Neutrophil (primary cell): Measurements from ENCODE around the gene NUP58.
"Not testable (repeated sequence)": the region's sequence is repeated elsewhere in the genome, so short reads cannot be mapped to it uniquely, and the experiment has no call there.

Experiments used
- H3K27ac ChIP-seq: fragments of 200-600 bp; sonication (generic); 2 replicates; pipeline ENCODE4 v1.5.1; 2016; ENCODE audit warnings: mild to moderate bottlenecking, moderate library complexity
- H3K27me3 ChIP-seq: fragments of 200-600 bp; sonication (generic); 2 replicates; pipeline ENCODE4 v1.6.0; 2016; ENCODE audit warnings: mild to moderate bottlenecking
- H3K36me3 ChIP-seq: fragments of 200-600 bp; sonication (generic); 2 replicates; pipeline ENCODE4 v1.5.1; 2017
- H3K4me1 ChIP-seq, 2 experiments: fragments of 200-600 bp in 1 of 2; sonication (generic) in 1 of 2; 1 replicate in 1 of 2; 2 replicates in 1 of 2; pipeline versions ENCODE4 v1.5.1 to v1.6.1; 2013 to 2016; ENCODE audit warnings: low read depth in 1 of 2, low read length in 1 of 2, mild to moderate bottlenecking in 1 of 2, moderate library complexity in 1 of 2; ENCODE audit not compliant: control insufficient read depth in 1 of 2, insufficient read depth in 1 of 2
- H3K4me3 ChIP-seq, 2 experiments: fragments of 200-600 bp in 1 of 2; sonication (generic) in 1 of 2; 1 replicate in 1 of 2; 2 replicates in 1 of 2; pipeline ENCODE4 v1.5.1; 2013 to 2016; ENCODE audit warnings: low read depth in 1 of 2, low read length in 1 of 2, mild to moderate bottlenecking in 1 of 2, moderate library complexity in 1 of 2
- H3K9me3 ChIP-seq: fragments of 200-600 bp; sonication (generic); 2 replicates; pipeline ENCODE4 v1.5.1; 2016
- TF ChIP-seq, protein P1 (sequence below): fragments of 200-600 bp; sonication (generic); IDR thresholded peaks from 2 replicates; pipeline ENCODE4 v1.5.1; 2016; ENCODE audit warnings: antibody characterized with exemption

The NUP58 gene

GRCh38 chr13:25351404-25351803, 50.0 kb downstream of the NUP58 start:
- no peak overlapping the region for H3K27ac ChIP-seq
- H3K9me3 ChIP-seq = no peaks in the 10 kb centered on the region
- H3K27me3 ChIP-seq = peaks cover 26% of the 10 kb centered on the region
- TF ChIP-seq, protein P1, sequence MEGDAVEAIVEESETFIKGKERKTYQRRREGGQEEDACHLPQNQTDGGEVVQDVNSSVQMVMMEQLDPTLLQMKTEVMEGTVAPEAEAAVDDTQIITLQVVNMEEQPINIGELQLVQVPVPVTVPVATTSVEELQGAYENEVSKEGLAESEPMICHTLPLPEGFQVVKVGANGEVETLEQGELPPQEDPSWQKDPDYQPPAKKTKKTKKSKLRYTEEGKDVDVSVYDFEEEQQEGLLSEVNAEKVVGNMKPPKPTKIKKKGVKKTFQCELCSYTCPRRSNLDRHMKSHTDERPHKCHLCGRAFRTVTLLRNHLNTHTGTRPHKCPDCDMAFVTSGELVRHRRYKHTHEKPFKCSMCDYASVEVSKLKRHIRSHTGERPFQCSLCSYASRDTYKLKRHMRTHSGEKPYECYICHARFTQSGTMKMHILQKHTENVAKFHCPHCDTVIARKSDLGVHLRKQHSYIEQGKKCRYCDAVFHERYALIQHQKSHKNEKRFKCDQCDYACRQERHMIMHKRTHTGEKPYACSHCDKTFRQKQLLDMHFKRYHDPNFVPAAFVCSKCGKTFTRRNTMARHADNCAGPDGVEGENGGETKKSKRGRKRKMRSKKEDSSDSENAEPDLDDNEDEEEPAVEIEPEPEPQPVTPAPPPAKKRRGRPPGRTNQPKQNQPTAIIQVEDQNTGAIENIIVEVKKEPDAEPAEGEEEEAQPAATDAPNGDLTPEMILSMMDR = no peak
- no peaks in the 10 kb centered on the region for H3K36me3 ChIP-seq
- H3K4me1 ChIP-seq = no peaks in the 10 kb centered on the region
- H3K4me3 ChIP-seq = no peak overlapping the region

DNA sequence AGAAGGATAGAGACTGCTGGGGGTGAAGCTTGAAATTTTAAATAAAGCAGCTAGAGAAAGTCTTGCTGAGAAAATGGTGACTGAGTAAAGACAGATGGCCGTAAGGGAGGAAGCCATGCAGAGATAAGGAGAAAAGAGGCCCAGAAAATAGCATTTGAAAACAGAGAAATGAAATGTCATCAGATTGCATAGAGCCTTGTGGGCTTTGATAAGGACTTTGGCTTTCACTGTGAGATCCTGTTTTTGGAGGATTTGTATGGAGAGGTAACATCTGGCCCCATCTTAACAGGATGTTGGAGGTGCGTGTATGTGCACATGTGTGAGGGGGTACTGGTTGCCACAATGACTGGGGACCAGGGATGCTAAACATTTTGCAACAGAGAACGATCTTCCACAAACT, 50.8 kb downstream of the NUP58 start:
- no peaks in the 10 kb centered on the region for H3K9me3 ChIP-seq
- peaks cover 26% of the 10 kb centered on the region for H3K27me3 ChIP-seq
- H3K36me3 ChIP-seq = no peaks in the 10 kb centered on the region
- H3K4me1 ChIP-seq = no peaks in the 10 kb centered on the region
- TF ChIP-seq, protein P1 = no peak
- H3K27ac ChIP-seq = no peak overlapping the region
- H3K4me3 ChIP-seq = no peak overlapping the region

GRCh38 chr13:25352806-25353205, 51.4 kb downstream of the NUP58 start:
- no peak overlapping the region for H3K27ac ChIP-seq
- H3K9me3 ChIP-seq = no peaks in the 10 kb centered on the region
- no peak overlapping the region for H3K4me3 ChIP-seq
- H3K36me3 ChIP-seq = no peaks in the 10 kb centered on the region
- TF ChIP-seq, protein P1 = no peak
- peaks cover 26% of the 10 kb centered on the region for H3K27me3 ChIP-seq
- no peaks in the 10 kb centered on the region for H3K4me1 ChIP-seq

GRCh38 chr13:25353344-25353743, 51.9 kb downstream of the NUP58 start:
- TF ChIP-seq, protein P1 = no peak
- Histone ChIP-seq H3K4me1 (no peaks in the 10 kb centered on the region), H3K4me3 (no peak overlapping the region), H3K9me3 (no peaks in the 10 kb centered on the region), H3K36me3 (no peaks in the 10 kb centered on the region), H3K27me3 (peaks cover 25% of the 10 kb centered on the region), H3K27ac (no peak overlapping the region)

GRCh38 chr13:25354377-25354776, 53.0 kb downstream of the NUP58 start:
- TF ChIP-seq, protein P1 = no peak
- Histone ChIP-seq H3K9me3 (no peaks in the 10 kb centered on the region), H3K27me3 (peaks cover 23% of the 10 kb centered on the region), H3K36me3 (no peaks in the 10 kb centered on the region), H3K27ac (no peak overlapping the region), H3K4me3 (no peak overlapping the region), H3K4me1 (no peaks in the 10 kb centered on the region)

GRCh38 chr13:25360443-25360842, 59.0 kb downstream of the NUP58 start:
- not testable (repeated sequence) for H3K9me3 ChIP-seq, H3K36me3 ChIP-seq, H3K27ac ChIP-seq, H3K4me1 ChIP-seq, H3K27me3 ChIP-seq, H3K4me3 ChIP-seq
